NOMO-1 treated with DMSO at 0.1 percent for 48 hours (cell line): ENCODE data around the gene MTCH1.

Experiments
- DNase-seq: peaks from one replicate; lab custom pipeline; 2025; ENCODE audit not compliant: unreplicated experiment; lab: John Stamatoyannopoulos, UW

Gene MTCH1

GRCh38 chr6:36973190-36973589 lies 12.8 kb downstream of the MTCH1 start:
- no peak for DNase-seq

GRCh38 chr6:36971921-36972673 lies 13.9 kb downstream of the MTCH1 start:
- DNase-seq: no peak

GRCh38 chr6:36970892-36971842 lies 14.8 kb downstream of the MTCH1 start:
- no peak for DNase-seq

GRCh38 chr6:36969988-36970891 lies 15.8 kb downstream of the MTCH1 start:
- DNase-seq: no peak

- DNase-seq: no peak
These were observed 16.7 kb downstream of the MTCH1 start for GRCh38 chr6:36969240-36969691.

GRCh38 chr6:36968266-36968977 lies 17.6 kb downstream of the MTCH1 start:
- no peak for DNase-seq

- no peak for DNase-seq
These were observed 18.2 kb downstream of the MTCH1 start for GRCh38 chr6:36967757-36968156.

- DNase-seq: no peak
These were observed 18.7 kb downstream of the MTCH1 start for GRCh38 chr6:36967301-36967700.

- DNase-seq: no peak
These were observed 21.1 kb downstream of the MTCH1 start for GRCh38 chr6:36964908-36965307.

- DNase-seq: no peak
These were observed 21.6 kb downstream of the MTCH1 start for GRCh38 chr6:36964349-36964748.

- DNase-seq: peak; percentile 10
These were observed 22.3 kb downstream of the MTCH1 start for GRCh38 chr6:36963451-36964290.

GRCh38 chr6:36962874-36963273 lies 23.1 kb downstream of the MTCH1 start:
- DNase-seq: peak; percentile 99

GRCh38 chr6:36961441-36962435 lies 24.3 kb downstream of the MTCH1 start:
- no peak for DNase-seq

GRCh38 chr6:36959555-36960250 lies 26.3 kb downstream of the MTCH1 start:
- no peak for DNase-seq

- DNase-seq: no peak
These were observed 27.0 kb downstream of the MTCH1 start for GRCh38 chr6:36958775-36959554.

GRCh38 chr6:36957773-36958271 lies 28.2 kb downstream of the MTCH1 start:
- no peak for DNase-seq

- DNase-seq: no peak
These were observed 29.6 kb downstream of the MTCH1 start for GRCh38 chr6:36956446-36956820.
